ENCODE measurements around the gene SAMD14. TPM values are rescaled to one million over a fixed set of nuclear protein-coding genes. Genes with fewer than 3 reads are reported as not detected.
A peak's percentile ranks its signal among the peaks of the same experiment; 100 is the strongest.

Gene SAMD14
- total and polyA plus RNA-seq, 7 experiments from 2014 or later, result 0.70 to 0.78 TPM; not detected in 5

DNA sequence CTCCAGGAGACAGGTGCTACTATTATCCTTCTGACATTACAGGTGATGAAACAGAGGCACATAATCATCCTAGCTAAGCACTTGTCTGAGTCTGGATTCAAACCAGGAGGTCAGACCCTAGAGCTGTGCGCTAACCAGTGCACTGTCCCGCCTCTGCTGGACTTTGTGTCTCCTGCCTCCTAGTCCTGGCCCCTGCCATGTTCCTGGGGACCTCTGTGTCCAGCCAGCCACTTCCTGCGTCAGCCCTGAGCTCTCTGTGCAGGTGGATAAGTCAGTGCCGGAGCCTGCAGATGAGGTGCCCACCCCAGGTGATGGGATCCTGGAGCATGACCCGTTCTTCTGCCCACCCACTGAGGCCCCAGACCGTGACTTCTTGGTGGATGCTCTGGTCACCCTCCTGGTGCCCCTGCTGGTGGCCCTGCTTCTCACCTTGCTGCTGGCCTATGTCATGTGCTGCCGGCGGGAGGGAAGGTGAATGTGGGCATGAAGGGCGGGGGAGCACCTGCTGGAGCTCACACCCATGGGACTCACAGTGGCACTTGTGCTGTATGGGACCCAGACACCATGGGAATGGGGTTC is 40.0 kb upstream of the SAMD14 start:
- no peak for ATAC-seq
- Mint-ChIP-seq H3K4me1 (peaks cover 11 to 14% (median 12%) of the 10 kb centered on the region in 7 donors), H3K27me3 (no peaks in the 10 kb centered on the region), H3K36me3 (no peaks in the 10 kb centered on the region), H3K4me3 (peak overlapping the region in 1 of 10 donors; percentile 78), H3K27ac (peak overlapping the region in 5 of 9 donors; percentile 14 to 93 (median 80)), H3K9me3 (peaks cover 0 to 5% (median 0%) of the 10 kb centered on the region in 11 donors)
- Histone ChIP-seq H3K4me1 (ENCODE audit: control insufficient read depth in 2 of 2, insufficient read depth in 2 of 2, low read length in 2 of 2) (peaks cover 9 to 10% of the 10 kb centered on the region in 2 donors), H3K27ac (ENCODE audit: low read depth, low read length) (no peak overlapping the region), H3K27me3 (ENCODE audit: control insufficient read depth in 2 of 2, insufficient read depth in 2 of 2, low read length in 2 of 2) (no peaks in the 10 kb centered on the region), H3K36me3 (ENCODE audit: control insufficient read depth in 2 of 3, insufficient read depth in 3 of 3, low read length in 3 of 3) (no peaks in the 10 kb centered on the region), H3K4me3 (ENCODE audit: low read length) (no peak overlapping the region), H3K9me3 (ENCODE audit: control insufficient read depth in 2 of 3, low read length in 3 of 3) (no peaks in the 10 kb centered on the region)
- intact Hi-C loops (cut with micrococcal nuclease), result loop anchor here (1.0 kb wide), 3 partner anchors 28 to 127 kb away; no protein-coding TSS in a partner anchor
- POLR2A ChIA-PET, result interaction anchor here (0.6 kb wide), 1 partner anchor 156 kb away, joined by 3 read pairs; no protein-coding TSS in a partner anchor
- CTCF ChIA-PET, result interaction anchor here (0.6 to 2.3 kb wide), 18 partner anchors 8 to 194 kb away, joined by 3 to 16 read pairs (median 4); partner anchors contain the start of genes PPP1R9B and TMEM92
- DNase-seq, result no peak

GRCh38 chr17:50169121-50169764 is 39.3 kb upstream of the SAMD14 start:
- Mint-ChIP-seq H3K4me3 (peak overlapping the region; percentile 42 to 78 (median 62)), H3K9me3 (peaks cover 0 to 5% (median 0%) of the 10 kb centered on the region in 11 donors), H3K27ac (peak overlapping the region; percentile 24 to 93 (median 79)), H3K27me3 (no peaks in the 10 kb centered on the region), H3K36me3 (no peaks in the 10 kb centered on the region), H3K4me1 (peaks cover 11 to 14% (median 12%) of the 10 kb centered on the region in 7 donors)
- POLR2A ChIA-PET, result interaction anchor here (0.6 kb wide), 2 partner anchors 9 to 155 kb away, joined by 3 read pairs; no protein-coding TSS in a partner anchor
- intact Hi-C loops (cut with micrococcal nuclease), result loop anchor here (1.0 kb wide), 3 partner anchors 29 to 128 kb away; no protein-coding TSS in a partner anchor
- no peaks in the 10 kb centered on the region for H3K27me3 ChIP-seq (ENCODE audit: control insufficient read depth in 2 of 2, insufficient read depth in 2 of 2, low read length in 2 of 2)
- peaks cover 9 to 10% of the 10 kb centered on the region in 2 donors for H3K4me1 ChIP-seq (ENCODE audit: control insufficient read depth in 2 of 2, insufficient read depth in 2 of 2, low read length in 2 of 2)
- H3K27ac ChIP-seq (ENCODE audit: low read depth, low read length), result peak overlapping the region; percentile 38
- ATAC-seq, result peak; percentile 93
- no peaks in the 10 kb centered on the region for H3K9me3 ChIP-seq (ENCODE audit: control insufficient read depth in 2 of 3, low read length in 3 of 3)
- peak; percentile 50 to 78 (median 71) for DNase-seq
- CTCF ChIA-PET, result interaction anchor here (0.5 to 2.3 kb wide), 21 partner anchors 8 to 954 kb away, joined by 3 to 16 read pairs (median 4); partner anchors contain the start of genes PPP1R9B and TMEM92
- no peaks in the 10 kb centered on the region for H3K36me3 ChIP-seq (ENCODE audit: control insufficient read depth in 2 of 3, insufficient read depth in 3 of 3, low read length in 3 of 3)
- peak overlapping the region; percentile 52 for H3K4me3 ChIP-seq (ENCODE audit: low read length)

DNA sequence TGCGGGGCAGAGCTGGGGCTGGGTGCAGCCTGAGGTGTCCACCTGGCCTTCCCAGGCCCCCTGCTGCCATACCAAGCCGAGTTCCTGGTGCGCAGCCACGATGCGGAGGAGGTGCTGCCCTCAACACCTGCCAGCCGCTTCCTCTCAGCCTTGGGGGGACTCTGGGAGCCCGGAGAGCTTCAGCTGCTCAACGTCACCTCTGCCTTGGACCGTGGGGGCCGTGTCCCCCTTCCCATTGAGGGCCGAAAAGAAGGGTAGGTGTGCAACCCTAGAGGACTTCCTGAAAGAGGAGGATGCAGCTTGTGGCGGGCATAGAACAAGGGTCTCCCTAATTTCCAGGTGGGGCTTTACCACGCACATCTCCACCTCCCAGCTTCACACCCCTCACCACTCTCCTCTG is 38.4 kb upstream of the SAMD14 start:
- DNase-seq (no peak), ATAC-seq (no peak)
- Histone ChIP-seq H3K9me3 (ENCODE audit: control insufficient read depth in 2 of 3, low read length in 3 of 3) (no peaks in the 10 kb centered on the region), H3K4me3 (ENCODE audit: low read length) (no peak overlapping the region), H3K36me3 (ENCODE audit: control insufficient read depth in 2 of 3, insufficient read depth in 3 of 3, low read length in 3 of 3) (no peaks in the 10 kb centered on the region), H3K27me3 (ENCODE audit: control insufficient read depth in 2 of 2, insufficient read depth in 2 of 2, low read length in 2 of 2) (no peaks in the 10 kb centered on the region), H3K27ac (ENCODE audit: low read depth, low read length) (peak overlapping the region; percentile 38), H3K4me1 (ENCODE audit: control insufficient read depth in 2 of 2, insufficient read depth in 2 of 2, low read length in 2 of 2) (peaks cover 9 to 10% of the 10 kb centered on the region in 2 donors)
- Mint-ChIP-seq H3K27me3 (no peaks in the 10 kb centered on the region), H3K27ac (peak overlapping the region in 7 of 9 donors; percentile 24 to 93 (median 79)), H3K36me3 (no peaks in the 10 kb centered on the region), H3K4me1 (peaks cover 14 to 20% (median 16%) of the 10 kb centered on the region in 7 donors), H3K9me3 (peaks cover 0 to 5% (median 0%) of the 10 kb centered on the region in 11 donors), H3K4me3 (peak overlapping the region in 6 of 10 donors; percentile 42 to 78 (median 64))
- POLR2A ChIA-PET, result interaction anchor here (0.6 to 0.8 kb wide), 2 partner anchors 16 to 20 kb away, joined by 3 read pairs; no protein-coding TSS in a partner anchor
- CTCF ChIA-PET, result interaction anchor here (1.2 to 2.3 kb wide), 4 partner anchors 27 to 44 kb away, joined by 3 to 16 read pairs (median 4); no protein-coding TSS in a partner anchor
- intact Hi-C loops (cut with micrococcal nuclease), result no loop called here

- H3K27ac ChIP-seq (ENCODE audit: low read depth, low read length), result no peak overlapping the region
- ChIA-PET CTCF (interaction anchor here (1.9 kb wide), 1 partner anchor 45 kb away, joined by 4 read pairs; no protein-coding TSS in a partner anchor), POLR2A (interaction anchor here (0.8 kb wide), 1 partner anchor 20 kb away, joined by 3 read pairs; no protein-coding TSS in a partner anchor)
- H3K36me3 ChIP-seq (ENCODE audit: control insufficient read depth in 2 of 3, insufficient read depth in 3 of 3, low read length in 3 of 3), result no peaks in the 10 kb centered on the region
- H3K27me3 Mint-ChIP-seq, result no peaks in the 10 kb centered on the region
- peaks cover 18 to 24% (median 22%) of the 10 kb centered on the region in 7 donors for H3K4me1 Mint-ChIP-seq
- peaks cover 0 to 5% (median 0%) of the 10 kb centered on the region in 11 donors for H3K9me3 Mint-ChIP-seq
- H3K4me3 Mint-ChIP-seq, result no peak overlapping the region
- intact Hi-C loops (cut with micrococcal nuclease), result no loop called here
- H3K4me3 ChIP-seq (ENCODE audit: low read length), result no peak overlapping the region
- no peaks in the 10 kb centered on the region for H3K27me3 ChIP-seq (ENCODE audit: control insufficient read depth in 2 of 2, insufficient read depth in 2 of 2, low read length in 2 of 2)
- peak overlapping the region in 1 of 9 donors; percentile 29 for H3K27ac Mint-ChIP-seq
- DNase-seq, result no peak
- peaks cover 9 to 18% of the 10 kb centered on the region in 2 donors for H3K4me1 ChIP-seq (ENCODE audit: control insufficient read depth in 2 of 2, insufficient read depth in 2 of 2, low read length in 2 of 2)
- peaks cover 0 to 3% (median 0%) of the 10 kb centered on the region in 5 donors for H3K36me3 Mint-ChIP-seq
- H3K9me3 ChIP-seq (ENCODE audit: control insufficient read depth in 2 of 3, low read length in 3 of 3), result no peaks in the 10 kb centered on the region
- ATAC-seq, result no peak
These were observed 37.4 kb upstream of the SAMD14 start for GRCh38 chr17:50167371-50167770.

DNA sequence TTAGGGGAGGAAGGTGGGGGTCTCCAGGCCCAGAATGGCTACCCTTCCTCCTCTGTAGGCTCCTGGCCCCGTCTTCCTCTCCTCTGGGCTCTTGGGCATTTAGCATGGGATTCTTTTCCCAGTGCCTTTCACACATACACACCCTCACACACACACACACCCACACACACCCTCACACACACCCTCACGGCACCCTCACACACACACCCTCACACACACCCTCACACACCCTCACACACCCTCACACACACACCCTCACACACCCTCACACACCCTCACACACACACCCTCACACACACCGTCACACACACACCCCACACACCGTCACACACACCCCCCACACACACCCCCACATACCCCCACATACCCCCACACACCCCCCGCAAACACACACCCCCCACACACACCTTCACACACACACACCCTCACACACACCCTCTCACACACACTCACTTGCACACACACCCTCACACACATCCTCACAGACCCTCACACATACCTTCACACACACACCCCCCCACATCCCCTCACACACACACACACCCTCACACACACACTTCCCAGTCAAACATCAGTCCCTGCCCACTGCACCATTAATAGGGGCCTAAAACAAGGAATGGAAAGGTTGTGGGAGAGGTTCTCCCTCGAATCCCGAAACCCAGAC is 36.7 kb upstream of the SAMD14 start:
- Mint-ChIP-seq H3K27ac (no peak overlapping the region), H3K4me1 (peaks cover 24 to 31% (median 29%) of the 10 kb centered on the region in 7 donors), H3K4me3 (no peak overlapping the region), H3K27me3 (no peaks in the 10 kb centered on the region), H3K9me3 (peaks cover 0 to 6% (median 0%) of the 10 kb centered on the region in 11 donors), H3K36me3 (peaks cover 0 to 5% (median 0%) of the 10 kb centered on the region in 5 donors)
- Histone ChIP-seq H3K4me3 (ENCODE audit: low read length) (no peak overlapping the region), H3K27ac (ENCODE audit: low read depth, low read length) (no peak overlapping the region), H3K4me1 (ENCODE audit: control insufficient read depth in 2 of 2, insufficient read depth in 2 of 2, low read length in 2 of 2) (peaks cover 16 to 25% of the 10 kb centered on the region in 2 donors), H3K9me3 (ENCODE audit: control insufficient read depth in 2 of 3, low read length in 3 of 3) (no peaks in the 10 kb centered on the region), H3K27me3 (ENCODE audit: control insufficient read depth in 2 of 2, insufficient read depth in 2 of 2, low read length in 2 of 2) (no peaks in the 10 kb centered on the region), H3K36me3 (ENCODE audit: control insufficient read depth in 2 of 3, insufficient read depth in 3 of 3, low read length in 3 of 3) (no peaks in the 10 kb centered on the region)
- intact Hi-C loops (cut with micrococcal nuclease), result no loop called here
- ChIA-PET POLR2A (no interaction called here), CTCF (interaction anchor here (0.8 to 2.1 kb wide), 4 partner anchors 7 to 28 kb away, joined by 3 to 13 read pairs (median 6); partner anchors contain the start of gene PPP1R9B)
- DNase-seq (no peak), ATAC-seq (no peak)

Measured in naive thymus-derived CD4-positive, alpha-beta T cell (primary cell).